HG03457 (cell line): ENCODE results near the gene LLGL2.
A peak's percentile ranks its signal among the peaks of the same experiment; 100 is the strongest.
"Not testable (repeated sequence)": the region's sequence is repeated elsewhere in the genome, so short reads cannot be mapped to it uniquely, and the experiment has no call there.

Experiments used
- ATAC-seq: cut with Tn5 transposase; IDR thresholded peaks from one replicate; pipeline ENCODE4 v1.9.1; 2021; ENCODE audit warnings: moderate number of reproducible peaks; ENCODE audit not compliant: unreplicated experiment

Gene LLGL2, protein sequence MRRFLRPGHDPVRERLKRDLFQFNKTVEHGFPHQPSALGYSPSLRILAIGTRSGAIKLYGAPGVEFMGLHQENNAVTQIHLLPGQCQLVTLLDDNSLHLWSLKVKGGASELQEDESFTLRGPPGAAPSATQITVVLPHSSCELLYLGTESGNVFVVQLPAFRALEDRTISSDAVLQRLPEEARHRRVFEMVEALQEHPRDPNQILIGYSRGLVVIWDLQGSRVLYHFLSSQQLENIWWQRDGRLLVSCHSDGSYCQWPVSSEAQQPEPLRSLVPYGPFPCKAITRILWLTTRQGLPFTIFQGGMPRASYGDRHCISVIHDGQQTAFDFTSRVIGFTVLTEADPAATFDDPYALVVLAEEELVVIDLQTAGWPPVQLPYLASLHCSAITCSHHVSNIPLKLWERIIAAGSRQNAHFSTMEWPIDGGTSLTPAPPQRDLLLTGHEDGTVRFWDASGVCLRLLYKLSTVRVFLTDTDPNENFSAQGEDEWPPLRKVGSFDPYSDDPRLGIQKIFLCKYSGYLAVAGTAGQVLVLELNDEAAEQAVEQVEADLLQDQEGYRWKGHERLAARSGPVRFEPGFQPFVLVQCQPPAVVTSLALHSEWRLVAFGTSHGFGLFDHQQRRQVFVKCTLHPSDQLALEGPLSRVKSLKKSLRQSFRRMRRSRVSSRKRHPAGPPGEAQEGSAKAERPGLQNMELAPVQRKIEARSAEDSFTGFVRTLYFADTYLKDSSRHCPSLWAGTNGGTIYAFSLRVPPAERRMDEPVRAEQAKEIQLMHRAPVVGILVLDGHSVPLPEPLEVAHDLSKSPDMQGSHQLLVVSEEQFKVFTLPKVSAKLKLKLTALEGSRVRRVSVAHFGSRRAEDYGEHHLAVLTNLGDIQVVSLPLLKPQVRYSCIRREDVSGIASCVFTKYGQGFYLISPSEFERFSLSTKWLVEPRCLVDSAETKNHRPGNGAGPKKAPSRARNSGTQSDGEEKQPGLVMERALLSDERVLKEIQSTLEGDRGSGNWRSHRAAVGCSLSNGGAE

GRCh38 chr17:75524970-75525805, at the start of gene LLGL2:
Gene LLGL2, plus strand, starts transcription at chr17:75525697. Its CDS starts 17,730 bp downstream, at chr17:75543427.
- ATAC-seq, result peak; percentile 56

GRCh38 chr17:75475851-75476250, 49.6 kb upstream of the LLGL2 start:
- ATAC-seq, result no peak

DNA sequence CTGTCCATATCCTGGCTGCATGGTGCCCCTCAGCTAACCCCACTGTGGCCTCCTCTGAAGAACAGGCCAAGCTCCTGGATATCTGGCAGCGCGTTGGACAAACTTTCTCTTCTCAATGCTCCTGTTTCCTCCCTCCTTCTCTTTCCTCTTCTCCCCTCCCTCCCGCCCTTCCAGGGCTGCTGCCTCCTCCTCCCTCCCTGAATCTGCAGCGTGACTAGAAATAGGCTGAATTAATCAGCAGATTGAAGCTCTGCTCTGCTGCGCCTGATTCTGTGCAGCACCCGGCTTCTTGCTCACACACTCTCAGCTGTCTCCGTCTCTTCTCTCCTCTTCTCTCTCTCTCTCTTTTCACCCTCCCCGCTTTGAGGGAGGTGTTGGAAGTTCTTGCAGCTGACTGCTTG, 49.2 kb upstream of the LLGL2 start:
- no peak for ATAC-seq

- ATAC-seq, result no peak
These were observed 48.6 kb upstream of the LLGL2 start for GRCh38 chr17:75476752-75477489.

- not testable (repeated sequence) for ATAC-seq
These were observed 48.0 kb upstream of the LLGL2 start for GRCh38 chr17:75477490-75477862.

GRCh38 chr17:75478508-75478907, 47.0 kb upstream of the LLGL2 start:
- no peak for ATAC-seq

- ATAC-seq, result no peak
These were observed 45.2 kb upstream of the LLGL2 start for GRCh38 chr17:75480281-75480680.

GRCh38 chr17:75481194-75482068, 44.1 kb upstream of the LLGL2 start:
- ATAC-seq, result no peak

DNA sequence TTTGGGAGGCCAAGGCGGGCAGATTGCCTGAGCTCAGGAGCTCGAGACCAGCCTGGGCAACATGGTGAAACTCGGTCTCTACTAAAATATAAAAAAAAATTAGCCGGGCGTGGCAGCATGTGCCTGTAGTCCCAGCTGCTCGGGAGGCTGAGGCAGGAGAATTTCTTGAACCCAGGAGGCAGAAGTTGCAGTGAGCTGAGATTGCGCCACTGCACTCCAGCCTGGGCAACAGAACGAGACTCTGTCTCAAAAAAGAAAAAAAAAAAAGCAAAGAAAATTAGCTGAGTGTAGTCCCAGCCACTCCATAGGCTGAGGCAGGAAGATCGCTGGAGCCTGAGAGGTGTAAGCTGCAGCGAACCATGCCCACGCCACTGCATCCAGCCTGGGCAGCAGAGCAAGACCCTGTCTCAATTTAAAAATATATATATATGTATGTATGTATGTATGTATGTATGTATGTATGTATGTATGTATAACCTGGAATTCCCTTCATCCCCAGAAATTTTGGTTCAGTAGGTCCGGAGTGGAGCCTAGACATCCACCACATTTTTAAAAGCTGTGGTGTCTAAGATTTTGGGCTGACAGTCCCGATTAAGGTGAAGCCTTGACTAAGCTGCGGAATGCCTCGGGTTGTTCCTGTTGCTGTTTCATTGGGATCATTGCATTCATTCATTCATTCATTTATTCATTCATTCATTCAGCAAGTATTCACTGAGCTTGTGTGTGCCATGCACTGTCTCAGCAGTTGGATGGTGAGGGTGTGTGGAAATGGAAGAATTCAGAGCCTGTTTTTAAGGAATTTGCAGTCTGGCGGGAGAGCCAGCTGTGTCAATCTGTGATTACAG, 43.2 kb upstream of the LLGL2 start:
- no peak for ATAC-seq

GRCh38 chr17:75485688-75486087, 39.8 kb upstream of the LLGL2 start:
- ATAC-seq, result no peak

DNA sequence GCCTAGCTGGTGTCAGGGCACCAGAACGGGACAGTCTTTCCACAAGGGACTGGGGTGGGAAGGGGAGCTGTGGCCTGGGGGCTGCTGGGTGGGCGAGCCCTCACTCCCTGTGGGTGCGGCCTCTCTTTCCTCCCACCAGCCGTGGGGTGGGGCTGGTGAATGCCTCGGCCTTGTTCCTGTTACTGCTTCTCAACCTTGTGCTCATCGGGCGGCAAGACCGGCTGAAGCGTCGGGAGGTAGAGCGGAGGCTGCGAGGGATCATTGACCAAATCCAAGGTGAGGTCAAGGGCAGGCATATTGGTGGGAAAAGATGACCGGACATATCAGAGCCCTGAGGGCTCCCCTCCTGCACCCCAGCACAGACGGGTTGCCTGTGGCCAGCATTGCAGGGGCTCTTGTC, 39.3 kb upstream of the LLGL2 start:
- ATAC-seq, result no peak

DNA sequence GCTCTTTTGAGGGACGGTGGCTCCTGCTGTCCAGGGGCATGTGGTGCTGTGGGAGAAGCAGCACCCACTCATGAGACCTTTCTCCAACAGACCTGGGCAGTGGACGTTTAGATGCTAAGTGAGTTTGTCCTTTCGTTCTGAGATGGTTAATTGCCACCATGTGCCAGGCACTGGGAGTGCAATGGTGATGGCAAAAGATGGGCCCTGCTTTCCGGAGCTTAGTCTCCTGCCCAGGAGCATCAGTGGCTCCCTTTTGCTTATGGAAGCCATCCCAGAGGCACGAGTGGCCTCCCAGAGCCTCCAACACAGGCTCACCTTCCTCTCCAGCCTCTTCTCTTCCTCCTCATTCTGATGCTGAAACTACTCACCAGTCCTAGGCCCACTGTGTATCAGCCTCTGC, 38.5 kb upstream of the LLGL2 start:
- no peak for ATAC-seq

DNA sequence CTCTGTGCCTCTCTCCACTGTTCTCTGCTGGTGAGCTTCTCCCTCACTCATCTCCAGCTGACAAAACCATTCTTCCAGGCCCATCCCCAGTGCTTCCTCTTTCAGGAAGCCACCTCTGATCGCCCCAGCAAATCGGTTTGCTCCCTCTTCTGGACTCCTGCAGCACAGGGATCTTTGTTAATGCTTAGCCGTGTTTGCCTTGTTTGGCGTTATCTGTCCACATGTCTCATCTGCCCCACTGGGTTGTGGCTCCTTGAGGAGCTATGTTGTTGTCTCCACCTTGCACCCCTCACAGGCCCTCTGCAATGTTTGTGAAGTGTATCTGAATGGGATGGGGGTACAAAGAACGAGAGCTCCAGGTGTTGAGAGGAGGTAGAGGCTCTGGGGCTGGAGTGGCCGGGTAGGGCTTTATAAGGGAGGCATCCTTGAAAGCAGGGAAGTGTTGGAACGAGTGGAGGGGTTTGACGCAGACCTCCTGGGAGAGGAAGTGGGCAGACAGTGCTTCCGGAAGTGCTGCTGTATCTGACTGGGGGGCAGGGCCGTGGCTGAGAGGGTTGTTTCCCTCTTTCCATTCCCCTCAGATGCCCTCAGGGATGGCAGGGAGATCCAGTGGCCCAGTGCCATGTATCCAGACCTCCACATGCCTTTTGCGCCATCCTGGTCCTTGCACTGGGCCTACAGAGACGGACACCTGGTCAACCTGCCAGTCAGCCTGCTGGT, 38.0 kb upstream of the LLGL2 start:
- ATAC-seq, result no peak

DNA sequence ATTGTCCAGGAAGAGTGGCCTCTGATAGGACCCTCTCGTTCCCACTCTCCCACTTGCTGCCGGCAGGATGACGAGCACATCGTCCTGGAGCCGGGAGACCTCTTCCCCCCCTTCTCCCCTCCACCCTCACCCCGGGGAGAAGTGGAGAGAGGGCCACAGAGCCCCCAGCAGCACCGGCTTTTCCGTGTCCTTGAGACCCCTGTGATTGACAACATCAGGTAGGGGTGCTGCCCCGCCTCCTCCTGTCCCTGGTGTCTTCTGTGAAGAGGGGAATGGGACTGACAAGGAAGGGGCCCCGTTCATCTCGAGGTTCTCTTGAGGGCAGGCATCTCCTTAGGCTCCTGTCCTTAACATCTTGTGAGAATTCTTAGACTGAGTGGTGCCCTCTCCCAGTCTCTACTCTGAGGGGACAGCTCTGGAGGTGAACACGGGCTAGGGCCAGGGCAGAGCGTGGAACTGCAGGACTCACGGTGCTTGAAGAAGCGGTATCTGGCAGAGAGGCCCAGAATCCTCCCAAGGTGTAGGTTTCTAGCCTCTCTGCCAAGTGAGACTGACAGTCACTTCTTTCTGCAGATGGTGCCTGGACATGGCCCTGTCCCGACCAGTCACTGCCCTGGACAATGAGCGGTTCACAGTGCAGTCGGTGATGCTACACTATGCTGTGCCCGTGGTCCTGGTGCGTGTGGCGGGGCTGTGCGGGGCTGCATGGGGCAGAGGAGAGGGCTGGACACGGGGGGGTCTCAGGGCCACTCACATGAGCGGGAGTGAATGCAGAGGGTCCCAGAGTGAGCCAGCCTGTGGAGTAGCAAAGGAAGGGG, 36.6 kb upstream of the LLGL2 start:
- no peak for ATAC-seq

DNA sequence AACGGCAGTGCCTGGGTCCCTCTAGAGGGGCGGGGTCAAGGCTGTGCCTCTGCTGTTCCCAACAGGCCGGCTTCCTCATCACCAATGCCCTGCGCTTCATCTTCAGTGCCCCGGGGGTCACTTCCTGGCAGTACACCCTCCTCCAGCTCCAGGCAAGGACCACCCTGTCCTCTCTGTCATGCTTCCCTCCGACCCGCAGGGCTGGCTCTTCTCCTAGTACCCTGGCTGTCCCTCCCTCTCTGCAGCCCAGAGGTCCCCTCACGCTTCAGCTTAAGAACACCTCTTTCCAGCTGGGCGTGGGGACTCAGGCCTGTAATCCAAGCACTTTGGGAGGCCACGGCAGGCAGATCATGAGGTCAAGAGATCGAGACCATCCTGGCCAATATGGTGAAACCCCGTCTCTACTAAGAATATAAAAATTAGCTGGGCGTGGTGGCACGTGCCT, 36.0 kb upstream of the LLGL2 start:
- ATAC-seq, result no peak

- ATAC-seq, result no peak
These were observed 35.2 kb upstream of the LLGL2 start for GRCh38 chr17:75490173-75490743.
